H1 (cell line): ENCODE data around the gene HMCN1. TPM values are rescaled to one million over a fixed set of nuclear protein-coding genes. Genes with fewer than 3 reads are reported as not detected.
A peak's percentile ranks its signal among the peaks of the same experiment; 100 is the strongest.

Experiments used
- CHD7 ChIP-seq: fragments of 300-600 bp; sonication (generic); IDR thresholded peaks from 2 replicates; pipeline ENCODE4 v1.7.1; 2012; ENCODE audit warnings: low read length, moderate library complexity, mild to moderate bottlenecking, inconsistent platforms; ENCODE audit not compliant: insufficient replicate concordance
- CTCF ChIP-seq, 3 experiments: IDR thresholded peaks; 1 replicate in 2 of 3; 2 replicates in 1 of 3; pipeline versions ENCODE4 v1.5.1 to v1.6.1; 2011; ENCODE audit warnings: low read length in 3 of 3, mild to moderate bottlenecking in 3 of 3, inconsistent platforms in 2 of 3, low read depth in 1 of 3, moderate library complexity in 1 of 3; ENCODE audit not compliant: insufficient read depth in 1 of 3; ENCODE audit errors: control extremely low read depth in 1 of 3
- RBBP5 ChIP-seq: IDR thresholded peaks from 2 replicates; pipeline ENCODE4 v1.7.1; 2012; ENCODE audit warnings: low read depth, mild to moderate bottlenecking, inconsistent platforms, low read length, moderate library complexity, borderline replicate concordance
- polyA plus RNA-seq, 7 experiments: library from polyadenylated mRNA; depleted of rRNA in 3 of 7; stranded (reverse) in 5 of 7; unstranded in 2 of 7; fragments of >200 nt in 5 of 7; fragments of 200-250 nt in 2 of 7; gene quantifications; 1 replicate in 5 of 7; 2 replicates in 1 of 7; 4 replicates in 1 of 7; pipeline versions ENCODE4 v1.2.1 to v1.2.3, GENCODE V29; 2011 to 2013; ENCODE audit warnings: missing spikeins in 2 of 7, mixed read lengths in 2 of 7
- total RNA-seq: library from RNA; stranded (reverse); fragmentation: NEBNext Ultra II Directional; extraction: Animal tissue kit (Norgen Biotek cat#: 25700); gene quantifications from 2 replicates; pipeline ENCODE4 v1.2.1, GENCODE V29; 2021

HMCN1 gene
- total and polyA plus RNA-seq, 2 of the 8 experiments (the other 6 are each of a cell fraction or from before 2014, with no cell fraction given), result 13.8 to 14.6 TPM

DNA sequence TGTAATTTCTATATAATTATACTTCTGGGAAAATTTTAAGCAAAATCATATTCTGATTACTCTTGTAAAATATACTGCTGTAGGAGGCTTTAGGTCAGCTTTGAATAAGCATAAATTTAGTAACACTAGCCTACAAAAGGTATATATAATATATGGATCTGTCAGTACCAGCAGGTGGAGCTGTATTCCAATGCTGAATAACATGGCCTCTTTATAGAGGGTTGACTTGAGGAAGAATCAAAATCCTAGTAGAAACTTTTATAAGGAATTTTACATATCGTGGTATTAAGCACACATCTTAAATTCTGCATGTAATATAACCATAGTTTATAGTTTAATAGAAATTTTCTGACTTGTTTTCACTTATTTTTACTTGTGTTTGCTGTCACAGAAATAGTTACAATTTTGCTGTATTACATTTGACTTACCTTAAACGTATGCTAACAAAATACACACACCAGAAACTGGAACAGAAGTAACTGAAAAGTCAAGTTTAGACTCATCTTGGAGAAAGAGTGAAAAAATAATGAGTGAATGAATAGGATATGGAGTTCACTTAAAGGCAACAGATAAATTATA is 79.3 kb downstream of the HMCN1 start (continued):
- TF ChIP-seq CHD7 (no peak), RBBP5 (no peak), CTCF (IDR thresholded peaks at IDR 0.05; ENCODE audit: control extremely low read depth in 1 of 3, insufficient read depth in 1 of 3, low read depth in 1 of 3, low read length in 3 of 3) (peak in 2 of 3 experiments; percentile 34 to 51; a peak in 2 of 4 replicates)
